Uterus (tissue), 2 donors: Measurements from ENCODE around the gene EEF1A1.

ENCODE experiments used
- CTCF ChIP-seq, 4 experiments: fragments of 200-600 bp in 2 of 4; fragments of 450-650 bp in 2 of 4; sonication (generic) in 2 of 4; IDR thresholded peaks; one replicate each; pipeline ENCODE4 v1.5.1; 2016 to 2019; ENCODE audit warnings: antibody characterized with exemption in 4 of 4, mild to moderate bottlenecking in 2 of 4, moderate library complexity in 1 of 4
- POLR2A ChIP-seq, 2 donors: fragments of 450-650 bp; IDR thresholded peaks; one replicate each; pipeline ENCODE4 v1.6.1; 2016; ENCODE audit warnings: antibody characterized with exemption in 2 of 2, mild to moderate bottlenecking in 1 of 2, moderate library complexity in 1 of 2

GRCh38 chr6:73523434-73524123 lies 2.7 kb upstream of the EEF1A1 start:
- TF ChIP-seq CTCF (IDR thresholded peaks at IDR 0.05) = no peak
- peak; percentile 65 to 68 for TF ChIP-seq POLR2A (IDR thresholded peaks at IDR 0.05)
